Esophagus (tissue), 2 donors: ENCODE results near the gene ZNF609. TPM values are rescaled to one million over a fixed set of nuclear protein-coding genes. Genes with fewer than 3 reads are reported as not detected.

Source experiments
- H3K27ac ChIP-seq, 2 donors: one replicate each; pipeline ENCODE4 v1.5.1; 2013; ENCODE audit warnings: low read depth in 2 of 2, mild to moderate bottlenecking in 2 of 2, inconsistent platforms in 1 of 2, low read length in 1 of 2, moderate library complexity in 1 of 2
- H3K27me3 ChIP-seq, 2 donors: one replicate each; pipeline ENCODE4 v1.6.1; 2013; ENCODE audit warnings: low read length in 2 of 2, control low read depth in 1 of 2, mild to moderate bottlenecking in 1 of 2; ENCODE audit not compliant: insufficient read depth in 2 of 2, control insufficient read depth in 1 of 2
- H3K36me3 ChIP-seq, 2 donors: one replicate each; pipeline ENCODE4 v1.6.1; 2013; ENCODE audit warnings: low read length in 1 of 2; ENCODE audit not compliant: control insufficient read depth in 2 of 2, insufficient read depth in 2 of 2
- H3K4me1 ChIP-seq, 2 donors: one replicate each; pipeline ENCODE4 v1.6.1; 2013; ENCODE audit warnings: low read length in 1 of 2; ENCODE audit not compliant: control insufficient read depth in 2 of 2, insufficient read depth in 2 of 2
- H3K4me3 ChIP-seq, 2 donors: one replicate each; pipeline ENCODE4 v1.5.1; 2013; ENCODE audit warnings: low read length in 2 of 2, mild to moderate bottlenecking in 2 of 2, low read depth in 1 of 2, moderate library complexity in 1 of 2
- H3K9me3 ChIP-seq, 2 donors: one replicate each; pipeline ENCODE4 v1.6.1; 2013; ENCODE audit warnings: mild to moderate bottlenecking in 2 of 2, low read depth in 1 of 2, low read length in 1 of 2, moderate library complexity in 1 of 2; ENCODE audit not compliant: control insufficient read depth in 2 of 2, insufficient read depth in 1 of 2
- WGBS, 2 donors: extraction: QIAGEN DNeasy Blood & Tissue Kit; methylation state at CpG; one replicate each; pipeline ENCODE4 v1.1.7; 2013; 5-methylcytosine and 5-hydroxymethylcytosine counted together
- polyA plus RNA-seq, 2 donors: library from polyadenylated mRNA; stranded (reverse); fragments of 200-250 nt; gene quantifications; one replicate each; pipeline ENCODE4 v1.2.3, GENCODE V29; 2013
- donor health status: healthy with polysubstance abuse.
- donor health status: Bipolar disorder and iron deficiency.

ZNF609 gene
- 1 to 10 TPM; 3.5 to 4.1 TPM for polyA plus RNA-seq

DNA sequence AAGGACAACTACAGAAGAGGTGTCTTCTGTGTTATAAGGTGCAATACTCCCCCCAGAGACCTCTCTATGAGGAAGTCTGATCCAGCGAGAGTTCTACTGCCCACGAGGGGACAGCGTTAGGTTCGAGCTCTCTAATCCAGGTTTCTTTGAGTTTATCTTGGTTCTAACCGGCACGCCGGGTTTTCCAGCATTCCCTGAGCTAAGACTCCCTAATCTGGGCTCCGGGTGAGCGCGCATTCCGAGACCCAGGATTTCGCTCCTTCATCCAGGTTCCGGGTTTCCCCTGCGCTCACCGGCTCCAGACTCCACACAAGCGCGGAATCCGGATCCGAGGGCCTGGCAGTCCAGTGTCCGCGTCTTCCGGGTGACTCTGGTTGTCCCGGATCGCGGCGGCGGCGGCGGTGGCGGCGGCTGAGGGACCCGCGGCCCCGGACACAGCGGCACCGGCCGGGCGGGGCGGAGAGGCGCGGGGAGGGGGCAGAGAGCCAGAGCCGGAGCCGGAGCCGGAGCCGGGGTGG is at the start of gene ZNF609:
Gene ZNF609, plus strand, starts transcription at position 373 of the 518 bp plus-strand sequence. CDS start 38,842 bp downstream, outside the sequence.
- Histone ChIP-seq H3K27ac (peak within 1 kb of the TSS; percentile 78 to 86), H3K36me3 (no peaks in the 10 kb centered on the region), H3K27me3 (no peaks in the 10 kb centered on the region), H3K9me3 (no peaks in the 10 kb centered on the region), H3K4me3 (peak within 1 kb of the TSS; percentile 58 to 93), H3K4me1 (peaks cover 3 to 7% of the 10 kb centered on the region in 2 donors)
- 1% methylated on average over 27 to 45 of the region's 45 CpGs for WGBS, 2 donors

DNA sequence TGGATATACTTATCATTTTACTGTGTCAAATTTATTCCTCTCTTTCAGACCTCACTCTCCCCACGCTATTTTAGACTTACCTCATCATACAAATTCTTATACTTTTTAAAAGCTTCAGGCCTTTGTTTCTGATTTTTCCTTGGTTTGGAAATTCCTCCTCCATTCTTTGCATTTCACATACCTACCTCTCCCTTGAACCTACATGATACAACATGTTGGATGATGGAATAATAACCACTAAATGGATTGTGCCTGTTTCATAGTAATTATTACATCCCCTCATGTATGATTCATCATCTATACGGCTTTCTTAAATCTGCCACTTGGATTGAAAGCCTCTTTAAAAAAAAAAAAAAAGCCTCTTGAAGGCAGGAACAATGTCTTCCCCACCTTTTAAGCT is 48.2 kb upstream of the ZNF609 start:
- WGBS, 2 donors = 55 to 65% methylated on average over 2 of the region's 2 CpGs
- Histone ChIP-seq H3K4me3 (no peak overlapping the region), H3K4me1 (no peaks in the 10 kb centered on the region), H3K27ac (no peak overlapping the region), H3K27me3 (no peaks in the 10 kb centered on the region), H3K36me3 (peaks cover 0 to 4% of the 10 kb centered on the region in 2 donors), H3K9me3 (no peaks in the 10 kb centered on the region)

DNA sequence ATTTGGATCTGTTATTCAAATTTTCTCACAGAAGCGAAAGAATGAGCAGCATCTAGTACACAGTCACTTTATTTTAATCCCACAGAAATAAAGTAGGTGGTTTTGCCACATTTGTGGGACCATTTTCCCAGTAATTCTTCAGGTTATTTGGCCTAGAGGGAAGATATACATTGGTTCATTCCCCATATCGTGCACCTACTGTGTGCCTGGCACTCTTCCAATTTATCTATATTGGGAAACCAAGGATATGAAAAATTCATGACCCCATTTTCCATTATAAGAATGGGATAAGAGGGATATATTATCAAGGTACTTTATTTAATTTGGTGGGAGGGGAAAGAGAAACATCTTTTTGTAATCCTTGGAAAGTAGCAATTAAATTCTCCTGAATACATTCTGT is 37.7 kb upstream of the ZNF609 start:
- no peaks in the 10 kb centered on the region for H3K9me3 ChIP-seq
- H3K4me3 ChIP-seq = no peak overlapping the region
- H3K27ac ChIP-seq = no peak overlapping the region
- peaks cover 0 to 7% of the 10 kb centered on the region in 2 donors for H3K36me3 ChIP-seq
- no peaks in the 10 kb centered on the region for H3K27me3 ChIP-seq
- H3K4me1 ChIP-seq = no peaks in the 10 kb centered on the region
- 86 to 88% methylated on average over 2 of the region's 2 CpGs for WGBS, 2 donors

DNA sequence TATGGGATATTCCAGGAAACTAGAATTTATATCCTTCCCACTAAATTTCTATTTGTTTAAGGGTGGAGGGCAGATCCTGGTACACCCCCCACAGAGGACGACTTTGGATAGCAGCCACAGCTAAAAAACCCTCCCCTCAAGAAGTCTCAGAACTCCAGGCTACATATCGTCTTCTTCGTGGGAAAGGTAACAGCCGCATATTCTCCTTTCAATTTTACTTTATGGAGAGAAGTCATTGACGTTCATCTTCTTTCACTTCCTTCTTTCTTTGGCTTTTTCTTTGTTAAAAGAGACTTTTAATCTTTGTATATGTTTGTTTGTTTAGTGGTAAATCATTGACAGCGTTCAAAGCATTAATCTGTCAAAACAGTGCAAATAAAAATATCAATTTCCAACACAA is 36.4 kb upstream of the ZNF609 start:
- Histone ChIP-seq H3K4me3 (no peak overlapping the region), H3K4me1 (no peaks in the 10 kb centered on the region), H3K36me3 (peaks cover 0 to 4% of the 10 kb centered on the region in 2 donors), H3K27ac (no peak overlapping the region), H3K9me3 (no peaks in the 10 kb centered on the region), H3K27me3 (no peaks in the 10 kb centered on the region)
- WGBS, 2 donors = 65 to 80% methylated on average over 6 of the region's 6 CpGs

DNA sequence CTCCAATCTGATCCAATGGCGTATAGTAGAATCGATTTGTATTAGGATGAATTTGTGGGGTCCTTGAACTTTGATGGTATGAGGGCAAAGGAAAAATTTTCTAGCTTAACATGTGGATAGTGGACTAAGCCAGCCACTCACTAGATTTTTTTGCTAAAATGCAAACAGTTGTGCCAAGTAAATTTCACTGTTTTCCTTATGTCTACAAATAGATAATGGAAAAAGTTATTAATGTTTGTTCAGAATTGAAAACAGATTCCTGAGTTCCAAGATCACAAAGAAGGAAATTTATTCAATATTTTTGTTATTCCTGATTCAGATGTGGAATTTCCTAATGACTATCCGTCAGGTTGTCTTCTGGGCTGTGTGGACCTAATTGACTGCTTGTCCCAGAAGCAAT is 35.2 kb upstream of the ZNF609 start:
- 82 to 88% methylated on average over 3 of the region's 3 CpGs for WGBS, 2 donors
- H3K27me3 ChIP-seq = no peaks in the 10 kb centered on the region
- H3K27ac ChIP-seq = no peak overlapping the region
- peaks cover 0 to 4% of the 10 kb centered on the region in 2 donors for H3K36me3 ChIP-seq
- no peak overlapping the region for H3K4me3 ChIP-seq
- H3K9me3 ChIP-seq = no peaks in the 10 kb centered on the region
- no peaks in the 10 kb centered on the region for H3K4me1 ChIP-seq

DNA sequence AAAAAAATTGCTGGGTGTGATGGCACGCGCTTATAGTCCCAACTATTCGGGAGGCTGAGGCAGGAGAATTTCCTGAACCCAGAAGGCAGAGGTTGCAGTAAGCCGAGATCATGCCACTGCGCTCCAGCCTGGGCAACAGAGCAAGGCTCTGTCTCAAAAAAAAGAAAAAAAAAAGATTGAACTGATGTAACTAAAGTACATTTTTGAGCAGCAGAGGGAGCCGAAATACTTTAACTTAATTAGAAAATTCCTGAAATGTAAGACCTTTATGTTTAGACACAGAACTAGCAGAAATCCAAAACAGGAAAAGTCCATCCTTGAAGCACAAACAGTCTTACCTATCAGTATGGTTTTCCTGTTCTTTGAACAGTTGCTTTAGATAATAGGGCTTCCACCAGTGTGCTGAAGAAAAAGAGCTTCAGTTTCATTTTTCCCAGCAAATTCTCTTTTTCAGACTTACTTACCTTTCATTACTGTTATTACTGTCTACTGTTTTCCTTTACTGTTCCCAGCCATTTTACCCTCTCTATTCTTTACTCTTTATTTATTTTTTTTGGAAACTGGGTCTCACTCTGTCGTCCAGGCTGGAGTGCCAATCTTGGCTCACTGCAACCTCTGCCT is 33.4 kb upstream of the ZNF609 start:
- no peak overlapping the region for H3K4me3 ChIP-seq
- H3K27ac ChIP-seq = no peak overlapping the region
- WGBS, 2 donors = 78 to 79% methylated on average over 7 of the region's 7 CpGs
- no peaks in the 10 kb centered on the region for H3K27me3 ChIP-seq
- no peaks in the 10 kb centered on the region for H3K36me3 ChIP-seq
- no peaks in the 10 kb centered on the region for H3K9me3 ChIP-seq
- H3K4me1 ChIP-seq = no peaks in the 10 kb centered on the region

DNA sequence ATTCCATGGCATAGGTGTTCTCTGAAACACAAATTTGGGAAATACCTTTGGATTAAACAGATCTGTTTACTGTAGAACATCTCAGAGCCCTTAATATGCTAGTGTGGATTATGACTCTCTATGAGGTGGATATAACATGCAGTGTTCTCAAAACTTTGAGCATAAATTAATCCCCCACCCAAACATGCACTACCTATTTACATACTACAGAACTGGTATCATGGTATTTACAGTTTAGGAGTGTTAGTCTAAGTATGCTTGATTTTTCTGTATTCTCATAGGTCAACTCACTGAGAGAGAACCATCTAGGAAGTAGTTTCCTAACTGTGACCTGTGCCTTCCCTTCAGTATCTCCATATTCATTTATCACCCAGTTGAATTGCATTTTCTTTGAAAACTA is 30.9 kb upstream of the ZNF609 start:
- Histone ChIP-seq H3K4me1 (no peaks in the 10 kb centered on the region), H3K9me3 (no peaks in the 10 kb centered on the region), H3K36me3 (no peaks in the 10 kb centered on the region), H3K27ac (no peak overlapping the region), H3K27me3 (no peaks in the 10 kb centered on the region), H3K4me3 (no peak overlapping the region)

GRCh38 chr15:64430000-64430735 is 30.2 kb upstream of the ZNF609 start:
- Histone ChIP-seq H3K36me3 (no peaks in the 10 kb centered on the region), H3K4me1 (no peaks in the 10 kb centered on the region), H3K4me3 (no peak overlapping the region), H3K27me3 (no peaks in the 10 kb centered on the region), H3K9me3 (no peaks in the 10 kb centered on the region), H3K27ac (no peak overlapping the region)
- WGBS, 2 donors = 18 to 23% methylated on average over 3 of the region's 3 CpGs

GRCh38 chr15:64437982-64438381 is 22.4 kb upstream of the ZNF609 start:
- Histone ChIP-seq H3K27ac (no peak overlapping the region), H3K36me3 (no peaks in the 10 kb centered on the region), H3K4me1 (no peaks in the 10 kb centered on the region), H3K27me3 (no peaks in the 10 kb centered on the region), H3K9me3 (no peaks in the 10 kb centered on the region), H3K4me3 (no peak overlapping the region)
- whole genome bisulfite sequencing, 2 donors = 95 to 98% methylated on average over 1 of the region's 1 CpG
